ENCODE results near the gene ZNF655.
"Not testable (repeated sequence)": the region's sequence is repeated elsewhere in the genome, so short reads cannot be mapped to it uniquely, and the experiment has no call there.

The ZNF655 gene, protein sequence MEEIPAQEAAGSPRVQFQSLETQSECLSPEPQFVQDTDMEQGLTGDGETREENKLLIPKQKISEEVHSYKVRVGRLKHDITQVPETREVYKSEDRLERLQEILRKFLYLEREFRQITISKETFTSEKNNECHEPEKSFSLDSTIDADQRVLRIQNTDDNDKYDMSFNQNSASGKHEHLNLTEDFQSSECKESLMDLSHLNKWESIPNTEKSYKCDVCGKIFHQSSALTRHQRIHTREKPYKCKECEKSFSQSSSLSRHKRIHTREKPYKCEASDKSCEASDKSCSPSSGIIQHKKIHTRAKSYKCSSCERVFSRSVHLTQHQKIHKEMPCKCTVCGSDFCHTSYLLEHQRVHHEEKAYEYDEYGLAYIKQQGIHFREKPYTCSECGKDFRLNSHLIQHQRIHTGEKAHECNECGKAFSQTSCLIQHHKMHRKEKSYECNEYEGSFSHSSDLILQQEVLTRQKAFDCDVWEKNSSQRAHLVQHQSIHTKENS

GRCh38 chr7:99558306-99559174 lies at the start of gene ZNF655:
TSS of gene ZNF655 (plus strand) at chr7:99558642. CDS start at chr7:99560560, 1,918 bp downstream.
- DNase-seq (ENCODE audit: low read depth, low spot score) = peak; percentile 81

GRCh38 chr7:99514050-99514449 lies 44.4 kb upstream of the ZNF655 start:
- DNase-seq (ENCODE audit: low read depth, low spot score) = no peak

DNA sequence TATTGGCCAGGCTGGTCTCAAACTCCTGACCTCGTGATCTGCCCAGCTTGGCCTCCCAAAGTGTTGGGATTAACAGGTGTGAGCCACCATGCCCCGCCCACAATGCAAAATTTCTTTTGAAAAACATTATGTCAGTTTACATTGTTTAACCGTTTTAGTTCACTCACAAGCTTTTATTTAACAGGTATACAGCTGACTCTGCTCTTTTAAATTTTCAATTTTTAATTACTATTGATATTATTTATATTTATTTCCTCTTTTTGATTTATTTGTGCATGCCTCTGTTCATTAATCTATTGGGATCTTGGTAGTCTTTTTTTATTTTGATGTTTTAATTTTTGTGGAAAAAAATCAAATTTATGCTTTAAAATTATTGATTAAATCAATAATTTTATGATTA lies 37.0 kb upstream of the ZNF655 start:
- DNase-seq (ENCODE audit: low read depth, low spot score) = no peak

DNA sequence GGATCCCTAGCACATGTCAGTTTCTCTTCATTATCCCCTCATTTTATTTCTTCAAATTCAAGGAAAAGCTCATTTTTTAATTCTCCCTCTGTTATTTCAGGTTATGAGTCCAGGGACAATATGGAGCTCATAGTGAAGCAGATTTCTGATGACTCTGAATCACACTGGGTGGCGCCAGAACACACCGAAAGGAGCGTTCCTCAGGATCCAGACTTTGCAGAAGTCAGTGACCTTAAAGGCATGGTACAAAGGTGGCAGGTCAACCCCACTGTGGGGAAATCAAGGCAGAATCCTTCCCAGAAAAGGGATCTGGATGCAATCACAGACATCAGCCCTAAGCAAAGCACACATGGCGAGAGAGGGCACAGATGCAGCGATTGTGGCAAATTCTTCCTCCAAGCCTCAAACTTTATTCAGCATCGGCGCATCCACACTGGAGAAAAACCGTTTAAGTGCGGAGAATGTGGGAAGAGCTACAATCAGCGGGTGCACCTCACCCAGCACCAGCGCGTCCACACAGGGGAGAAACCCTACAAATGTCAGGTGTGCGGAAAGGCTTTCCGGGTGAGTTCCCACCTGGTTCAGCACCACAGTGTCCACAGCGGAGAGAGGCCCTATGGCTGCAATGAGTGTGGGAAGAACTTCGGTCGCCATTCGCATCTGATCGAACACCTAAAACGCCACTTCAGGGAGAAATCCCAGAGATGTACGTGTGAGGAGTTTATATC lies 32.6 kb upstream of the ZNF655 start:
- no peak for DNase-seq (ENCODE audit: low read depth, low spot score)

DNA sequence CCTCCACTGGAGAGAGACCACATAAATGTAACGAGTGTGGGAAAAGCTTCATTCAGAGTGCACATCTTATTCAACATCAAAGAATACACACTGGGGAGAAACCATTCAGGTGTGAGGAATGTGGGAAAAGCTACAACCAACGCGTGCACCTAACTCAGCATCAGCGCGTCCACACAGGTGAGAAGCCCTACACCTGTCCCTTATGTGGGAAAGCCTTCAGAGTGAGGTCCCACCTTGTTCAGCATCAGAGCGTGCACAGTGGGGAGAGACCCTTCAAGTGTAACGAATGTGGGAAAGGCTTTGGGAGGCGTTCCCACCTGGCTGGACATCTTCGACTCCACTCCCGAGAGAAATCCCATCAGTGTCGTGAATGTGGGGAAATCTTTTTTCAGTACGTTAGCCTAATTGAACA lies 27.1 kb upstream of the ZNF655 start:
- DNase-seq (ENCODE audit: low read depth, low spot score) = no peak

- no peak for DNase-seq (ENCODE audit: low read depth, low spot score)
Measured at GRCh38 chr7:99535667-99536066, 22.8 kb upstream of the ZNF655 start.

DNA sequence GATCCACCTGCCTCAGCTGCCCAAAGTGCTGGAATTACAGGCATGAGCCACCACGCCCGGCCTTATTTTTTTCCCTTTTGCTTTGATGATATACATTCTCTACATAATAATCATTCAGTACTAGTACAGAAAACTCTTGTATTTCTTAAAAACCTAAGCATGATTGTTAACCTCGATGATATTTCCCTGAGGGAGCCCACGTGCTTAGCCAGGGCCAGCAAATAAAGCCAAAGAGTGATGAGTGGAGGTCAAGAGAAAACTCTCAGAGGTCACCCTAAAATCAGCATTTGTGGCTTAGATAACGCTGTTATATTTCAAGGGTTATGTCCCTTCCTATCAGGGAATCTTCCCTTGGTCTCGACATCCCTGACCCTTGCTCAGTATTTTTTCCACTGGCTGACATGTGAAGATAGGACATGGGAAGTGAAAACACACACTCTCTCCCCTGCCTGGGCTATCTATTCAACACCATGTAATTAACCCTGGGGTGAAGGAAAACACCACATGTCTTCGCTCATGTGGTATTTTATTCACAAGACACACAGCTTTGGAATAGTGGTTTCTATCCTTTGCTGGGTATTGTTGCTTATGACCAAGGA lies 19.1 kb upstream of the ZNF655 start:
- no peak for DNase-seq (ENCODE audit: low read depth, low spot score)

DNA sequence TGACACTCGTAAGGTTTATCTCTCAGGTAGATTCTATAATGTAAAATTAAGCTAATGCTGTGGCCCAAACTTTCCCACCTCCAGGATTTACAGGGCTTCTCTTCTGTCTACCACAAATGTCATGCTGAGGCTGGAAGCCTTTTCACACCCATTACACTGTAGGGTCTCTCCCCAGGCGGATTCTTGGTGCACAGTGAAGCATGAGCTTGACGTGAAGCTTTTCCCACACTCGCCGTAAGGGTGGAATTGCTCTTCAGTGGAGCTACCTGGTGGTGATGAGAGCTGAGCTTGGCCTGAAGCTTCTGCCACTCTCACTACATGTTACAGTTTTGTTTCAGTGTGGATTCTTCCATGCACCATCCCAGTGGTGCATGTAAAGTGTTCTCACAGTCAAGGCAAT lies 17.9 kb upstream of the ZNF655 start:
- no peak for DNase-seq (ENCODE audit: low read depth, low spot score)

DNA sequence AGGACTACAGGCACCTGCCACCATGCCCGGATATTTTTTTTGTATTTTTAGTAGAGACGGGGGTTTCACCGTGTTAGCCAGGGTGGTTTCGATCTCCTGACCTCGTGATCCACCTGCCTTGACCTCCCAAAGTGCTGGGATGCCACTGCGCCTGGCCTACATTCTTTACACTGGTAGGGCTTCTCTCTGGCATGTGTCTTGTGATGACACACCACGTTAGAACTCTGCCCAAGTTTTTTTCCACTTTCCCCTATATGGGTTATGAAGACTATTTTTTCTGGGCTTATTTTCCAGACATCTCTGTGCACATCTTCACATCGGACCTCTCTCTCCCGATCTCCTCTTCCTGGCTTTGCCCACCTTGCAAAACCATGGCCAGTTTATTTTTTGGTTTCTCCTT lies 17.2 kb upstream of the ZNF655 start:
- no peak for DNase-seq (ENCODE audit: low read depth, low spot score)

GRCh38 chr7:99543081-99543671 lies 15.3 kb upstream of the ZNF655 start:
- no peak for DNase-seq (ENCODE audit: low read depth, low spot score)

DNA sequence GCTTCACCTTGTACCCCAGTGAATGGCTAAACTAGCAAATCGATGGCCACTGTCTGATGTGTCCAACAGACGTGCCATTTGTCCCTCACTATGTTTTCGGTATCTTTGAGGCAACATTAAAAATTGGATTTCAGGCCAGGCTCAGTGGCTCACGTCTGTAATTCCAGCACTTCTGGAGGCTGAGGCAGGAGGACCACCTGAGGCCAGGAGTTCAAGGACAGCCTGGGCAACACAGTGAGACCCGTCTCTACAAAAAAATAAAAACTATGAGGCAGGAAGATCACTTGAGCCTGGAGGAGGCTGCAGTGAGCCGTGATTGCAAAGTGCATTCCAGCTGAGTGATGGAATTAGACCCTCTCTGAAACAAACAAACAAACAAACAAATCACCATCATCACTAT lies 14.5 kb upstream of the ZNF655 start:
- DNase-seq (ENCODE audit: low read depth, low spot score) = no peak

GRCh38 chr7:99545308-99545707 lies 13.1 kb upstream of the ZNF655 start:
- not testable (repeated sequence) for DNase-seq (ENCODE audit: low read depth, low spot score)

GRCh38 chr7:99549545-99549944 lies 8.9 kb upstream of the ZNF655 start:
- not testable (repeated sequence) for DNase-seq (ENCODE audit: low read depth, low spot score)

- no peak for DNase-seq (ENCODE audit: low read depth, low spot score)
Measured at GRCh38 chr7:99551334-99551733, 7.1 kb upstream of the ZNF655 start.

- peak; percentile 69 for DNase-seq (ENCODE audit: low read depth, low spot score)
Measured at GRCh38 chr7:99551767-99552463, 6.5 kb upstream of the ZNF655 start, which contains the start of gene FAM200A. TSS of gene FAM200A (minus strand) at chr7:99552114. CDS start at chr7:99548407, 3,707 bp downstream.

GRCh38 chr7:99553039-99553438 lies 5.4 kb upstream of the ZNF655 start:
- DNase-seq (ENCODE audit: low read depth, low spot score) = no peak

GRCh38 chr7:99554939-99555338 lies 3.5 kb upstream of the ZNF655 start:
- DNase-seq (ENCODE audit: low read depth, low spot score) = no peak

DNA sequence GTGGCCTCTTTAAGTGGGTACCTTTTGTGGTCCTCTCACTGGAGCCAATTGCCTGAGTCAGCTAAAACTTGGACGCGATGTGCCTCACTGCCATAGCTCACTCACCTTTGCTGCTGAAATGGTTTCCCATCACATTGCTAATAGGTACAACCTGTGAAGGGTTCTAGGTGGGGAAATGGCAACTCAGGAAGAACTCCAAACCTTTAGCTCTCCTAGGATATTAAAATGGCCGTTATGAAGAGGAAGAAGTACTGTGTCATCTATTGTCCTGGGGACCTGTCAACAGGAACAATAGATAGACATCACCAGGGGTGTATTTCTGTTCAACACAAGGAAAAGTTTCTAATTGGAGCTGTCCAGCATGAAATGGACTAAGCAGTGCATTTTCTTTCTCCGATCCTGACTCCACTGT lies 1.2 kb upstream of the ZNF655 start:
- DNase-seq (ENCODE audit: low read depth, low spot score) = no peak

DNA sequence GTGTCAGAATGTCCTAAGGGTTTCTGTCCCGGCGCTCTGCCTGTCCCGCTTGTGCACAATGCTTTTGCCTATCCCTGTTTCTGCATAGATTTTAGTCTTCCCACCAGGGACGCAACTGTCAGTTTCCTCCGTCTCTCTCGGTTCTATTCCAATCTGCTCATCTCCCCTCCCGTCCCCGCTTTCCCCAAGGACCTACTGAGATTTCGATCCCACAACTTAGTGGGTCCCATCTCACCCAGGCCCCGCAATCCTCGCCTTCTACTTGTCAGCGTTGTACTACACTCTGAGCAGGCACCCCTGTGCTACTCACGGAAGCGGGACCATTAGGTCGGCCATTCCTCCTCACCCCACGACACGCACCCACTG lies 519 bp upstream of the ZNF655 start:
- DNase-seq (ENCODE audit: low read depth, low spot score) = no peak

GRCh38 chr7:99559175-99559915 lies 903 bp downstream of the ZNF655 start:
- no peak for DNase-seq (ENCODE audit: low read depth, low spot score)
